Activated CD4-positive, CD25-positive, alpha-beta regulatory T cell treated with anti-CD3 and anti-CD28 coated beads, Interleukin-2, amount 50 U/mL, for 72 hours (primary cell): ENCODE results near the gene EPB41L4A.

Source experiments
- DNase-seq: peaks from one replicate; pipeline ENCODE4 v3.0.0; 2021

Gene EPB41L4A

GRCh38 chr5:112303685-112304084 is 115.4 kb downstream of the EPB41L4A start:
- no peak for DNase-seq

GRCh38 chr5:112294126-112294525 is 125.0 kb downstream of the EPB41L4A start:
- DNase-seq, result no peak

- no peak for DNase-seq
Measured at GRCh38 chr5:112293587-112293986, 125.5 kb downstream of the EPB41L4A start.

DNA sequence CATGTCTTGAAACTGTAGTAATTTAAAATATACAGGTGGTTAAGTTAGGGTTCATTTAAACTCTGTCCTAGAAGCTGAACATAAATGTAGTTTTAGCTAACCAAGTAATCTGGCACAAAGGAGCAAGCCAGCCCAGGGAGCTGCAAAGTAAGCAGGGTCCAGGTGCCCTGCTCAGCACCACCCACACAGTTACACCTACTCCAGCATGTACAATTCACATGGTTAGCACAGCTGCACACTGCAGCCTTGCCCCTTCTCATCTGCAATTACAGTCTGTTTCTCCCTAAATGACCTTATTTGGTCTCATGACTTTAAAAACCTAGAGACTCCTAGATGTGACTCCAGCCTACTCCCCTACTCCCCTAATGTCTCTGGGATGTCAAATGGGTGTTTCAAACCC is 128.4 kb downstream of the EPB41L4A start:
- no peak for DNase-seq

DNA sequence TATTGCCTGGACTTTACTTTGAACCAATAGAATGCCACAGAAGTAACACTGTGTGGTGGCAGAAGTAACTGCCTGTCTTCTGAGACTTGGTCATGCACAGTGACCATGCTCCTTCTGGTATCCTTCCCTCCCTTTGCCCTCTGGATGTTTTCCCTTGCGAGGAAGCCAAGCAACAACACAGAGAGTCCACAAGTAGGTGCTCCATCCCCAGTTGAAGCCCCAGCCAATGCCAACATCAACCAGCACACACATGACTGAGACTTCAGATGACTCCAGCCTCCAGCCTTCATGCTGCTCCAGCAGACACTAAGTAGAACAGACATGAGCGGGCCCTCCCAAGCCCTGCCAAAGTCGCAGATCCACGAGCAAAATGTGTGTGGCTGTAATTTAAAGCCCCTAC is 129.6 kb downstream of the EPB41L4A start:
- no peak for DNase-seq

DNA sequence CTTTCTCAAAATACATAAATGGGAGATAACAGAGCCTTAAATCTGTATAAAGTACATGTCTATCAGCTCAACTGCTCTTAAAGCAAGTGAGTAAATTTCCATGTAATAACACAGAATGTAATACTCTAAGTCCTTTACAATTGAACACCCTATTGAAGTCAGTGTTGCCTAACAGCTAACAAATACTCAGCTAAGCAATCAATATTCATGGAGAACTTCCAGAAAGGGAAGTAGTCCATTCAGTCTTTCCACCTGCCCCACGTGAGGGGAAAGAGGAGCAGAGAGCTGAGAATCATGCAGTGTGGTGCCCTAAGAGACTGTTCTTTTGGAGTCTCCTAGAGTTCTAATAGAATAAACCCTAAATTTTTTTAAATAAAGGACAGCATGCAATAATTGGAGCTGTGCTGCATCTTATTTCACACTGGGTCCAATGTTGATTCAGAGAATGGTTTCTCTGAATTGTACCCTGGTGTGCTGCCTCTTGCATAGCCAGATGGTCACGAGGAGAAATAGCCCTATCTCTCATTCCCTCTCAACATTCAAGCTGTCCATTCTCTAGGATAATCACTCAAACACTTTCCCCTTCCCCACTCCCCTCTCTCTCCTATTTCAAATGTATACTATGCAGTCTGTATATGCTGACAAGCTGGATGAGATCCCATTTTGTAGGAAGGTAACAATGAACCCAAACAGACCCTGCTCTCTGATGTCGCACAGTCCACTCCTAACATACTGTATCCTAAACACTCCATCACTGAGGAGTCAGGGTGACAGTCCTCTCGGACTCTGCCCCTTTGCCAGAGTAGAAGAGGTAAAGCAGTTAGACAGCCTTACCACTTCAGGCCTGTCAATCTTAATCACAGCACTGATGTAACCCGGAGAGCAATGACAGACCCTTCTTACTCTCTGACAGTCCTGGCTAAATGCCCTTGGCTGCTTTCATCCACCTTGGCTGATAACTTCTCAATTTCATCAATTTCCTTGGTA is 134.8 kb downstream of the EPB41L4A start:
- no peak for DNase-seq

GRCh38 chr5:112283034-112283582 is 136.0 kb downstream of the EPB41L4A start:
- no peak for DNase-seq

DNA sequence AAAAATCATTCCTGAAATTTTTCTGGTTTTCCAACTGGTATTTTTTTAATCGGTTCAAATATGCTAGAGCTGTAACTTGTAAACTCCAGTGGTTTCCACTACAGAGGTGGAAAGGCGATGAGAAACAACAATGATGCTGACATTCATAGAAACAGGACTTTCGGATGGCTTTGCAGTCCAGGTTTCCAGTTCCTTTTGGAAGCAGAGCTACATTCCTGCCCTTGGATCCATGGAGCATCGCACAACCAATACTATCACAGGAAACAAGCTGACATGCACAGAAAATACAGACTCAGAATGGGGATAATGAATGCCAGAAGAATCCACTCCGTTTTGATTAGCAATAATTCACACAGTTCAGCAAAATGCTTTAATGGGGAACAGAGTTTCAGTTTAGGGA is 140.0 kb downstream of the EPB41L4A start:
- DNase-seq, result no peak

- DNase-seq, result no peak
Measured at GRCh38 chr5:112276991-112277390, 142.1 kb downstream of the EPB41L4A start.

DNA sequence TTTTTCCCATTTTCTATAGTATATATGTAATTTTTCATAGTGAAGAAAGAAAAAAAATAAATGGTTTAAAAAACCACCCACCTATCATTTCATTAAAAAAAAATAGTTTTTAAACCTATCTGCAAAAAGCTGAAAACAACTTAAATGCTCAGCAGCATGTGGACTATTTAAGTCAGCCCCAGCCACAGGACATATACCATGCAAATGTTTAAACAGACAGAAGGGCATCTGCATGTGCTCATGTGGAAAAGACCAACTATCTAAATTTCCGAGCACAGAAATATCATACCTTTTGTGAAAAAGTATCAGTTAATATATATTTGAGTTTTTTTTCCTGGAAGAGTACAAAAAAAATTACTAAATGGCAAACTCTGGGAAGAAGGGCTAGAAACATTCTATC is 143.4 kb downstream of the EPB41L4A start:
- no peak for DNase-seq

DNA sequence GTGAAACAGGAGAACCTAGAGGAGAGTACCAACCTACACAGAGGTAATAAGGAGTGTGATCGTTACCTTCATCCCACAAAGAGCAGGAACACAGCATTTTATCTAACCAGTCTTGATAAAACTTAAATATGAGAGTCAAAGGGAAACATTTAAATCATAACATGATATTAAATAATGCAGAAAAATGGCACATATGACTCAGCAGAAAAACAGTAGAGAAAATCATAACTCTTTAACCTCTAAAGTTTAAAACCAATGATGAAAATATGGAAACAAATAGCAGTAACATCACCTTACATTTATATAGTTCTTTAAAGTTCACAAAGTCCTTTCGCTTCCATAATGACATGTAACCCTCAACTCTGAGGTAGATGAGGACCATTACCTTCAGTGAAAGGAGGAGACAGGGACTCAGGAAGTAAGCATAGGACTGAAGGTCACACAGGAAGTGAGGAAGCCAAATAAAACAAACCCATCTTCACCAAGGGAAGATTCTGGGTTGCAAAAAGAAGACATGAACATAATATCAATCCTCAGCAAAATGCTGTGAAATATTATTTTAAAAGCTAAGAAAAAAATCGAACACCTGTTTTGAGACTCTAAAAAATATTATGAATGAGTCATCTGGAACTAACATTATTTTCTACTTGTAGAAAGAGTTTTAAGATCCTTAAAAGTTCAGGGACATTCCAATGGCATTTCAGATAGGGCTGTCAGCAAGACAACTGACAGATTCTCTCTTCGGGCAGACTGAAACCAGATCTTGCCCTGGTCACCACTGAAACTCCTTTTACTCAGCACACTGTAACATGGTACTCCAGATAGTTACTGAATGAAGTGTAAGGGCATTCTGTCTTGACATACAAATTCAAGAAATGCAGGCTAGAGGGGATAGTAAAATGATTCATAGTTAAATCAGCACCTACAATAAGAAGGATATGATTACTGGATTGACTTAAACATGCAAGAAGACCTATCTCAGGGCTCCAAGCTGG is 148.5 kb downstream of the EPB41L4A start:
- DNase-seq, result no peak

DNA sequence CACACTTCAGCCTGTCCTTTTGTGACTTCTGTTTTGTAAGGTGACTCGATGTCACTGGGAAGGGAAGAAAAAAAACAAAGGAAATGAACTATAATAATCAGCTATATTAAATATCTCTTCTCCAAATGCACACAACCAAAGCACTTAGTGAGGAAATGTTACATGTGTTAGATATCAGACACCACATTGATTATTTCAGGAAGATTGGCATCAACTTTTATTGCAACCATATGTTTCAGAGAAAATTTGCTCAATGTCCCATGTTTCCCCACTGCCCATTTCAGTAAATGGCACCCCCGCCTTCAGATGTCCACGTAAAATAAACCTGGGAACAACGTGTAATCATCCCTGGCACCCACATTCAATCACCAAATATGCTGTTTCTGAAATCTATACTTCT is 151.8 kb downstream of the EPB41L4A start:
- no peak for DNase-seq

DNA sequence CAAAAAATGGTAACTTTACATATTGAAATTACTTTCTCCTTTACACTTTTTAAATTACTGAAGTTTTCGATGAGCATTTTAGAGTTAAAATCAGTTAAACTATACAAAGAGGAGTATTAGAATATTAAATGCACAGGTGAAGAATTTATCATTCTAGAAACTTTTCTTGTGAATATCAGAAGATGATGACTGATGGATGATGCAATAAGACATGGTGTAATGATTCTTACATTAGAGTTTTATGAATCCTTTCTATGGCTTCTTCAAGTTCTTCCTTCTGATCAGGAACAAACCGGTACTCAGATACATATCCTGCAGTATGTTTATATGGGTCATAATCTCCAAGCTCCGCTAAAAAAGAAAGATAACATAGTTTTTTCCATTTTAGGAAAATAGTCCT is 154.4 kb downstream of the EPB41L4A start:
- DNase-seq, result no peak

- DNase-seq, result no peak
Measured at GRCh38 chr5:112264151-112264550, 154.9 kb downstream of the EPB41L4A start.

- no peak for DNase-seq
Measured at GRCh38 chr5:112263469-112263868, 155.6 kb downstream of the EPB41L4A start.

- no peak for DNase-seq
Measured at GRCh38 chr5:112258571-112258970, 160.5 kb downstream of the EPB41L4A start.

GRCh38 chr5:112257976-112258375 is 161.1 kb downstream of the EPB41L4A start:
- no peak for DNase-seq

GRCh38 chr5:112257005-112257404 is 162.1 kb downstream of the EPB41L4A start:
- no peak for DNase-seq

GRCh38 chr5:112254303-112254702 is 164.8 kb downstream of the EPB41L4A start:
- no peak for DNase-seq

DNA sequence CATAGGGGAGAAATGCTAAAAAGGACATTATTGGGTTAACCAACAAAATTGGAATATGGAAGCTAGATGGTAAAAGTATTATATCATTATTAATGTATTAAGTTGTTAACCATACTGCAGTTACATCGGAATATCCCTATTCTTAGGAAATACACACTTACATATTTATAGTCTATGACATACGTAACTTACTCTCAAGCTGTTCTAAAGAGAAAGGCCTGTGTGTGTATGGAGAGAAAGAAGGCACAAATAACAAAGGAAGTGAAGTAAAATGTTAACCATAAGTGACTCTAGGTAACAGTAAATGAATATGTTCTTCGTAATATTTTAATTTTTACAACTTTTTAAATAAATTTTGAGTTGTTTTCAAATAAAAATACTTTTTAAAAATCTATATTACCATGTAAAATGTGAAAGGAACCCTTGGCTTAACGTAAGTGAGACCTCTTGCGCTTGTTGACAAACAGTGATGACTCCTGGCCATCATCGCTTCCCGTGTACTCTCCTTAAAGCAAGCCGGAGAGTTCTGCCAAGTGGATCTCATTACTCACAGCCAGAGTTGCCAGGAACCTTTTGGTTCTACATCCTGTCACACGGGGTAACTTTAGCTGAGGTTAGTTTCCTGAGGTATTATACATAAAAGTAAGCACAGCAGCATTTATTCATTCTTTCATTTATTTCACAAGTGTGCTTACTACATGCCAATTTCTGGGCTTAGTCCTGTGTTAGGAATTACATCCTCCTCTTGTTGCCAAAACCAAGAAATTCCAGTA is 165.4 kb downstream of the EPB41L4A start:
- DNase-seq, result no peak

- no peak for DNase-seq
Measured at GRCh38 chr5:112250551-112250950, 168.5 kb downstream of the EPB41L4A start.

DNA sequence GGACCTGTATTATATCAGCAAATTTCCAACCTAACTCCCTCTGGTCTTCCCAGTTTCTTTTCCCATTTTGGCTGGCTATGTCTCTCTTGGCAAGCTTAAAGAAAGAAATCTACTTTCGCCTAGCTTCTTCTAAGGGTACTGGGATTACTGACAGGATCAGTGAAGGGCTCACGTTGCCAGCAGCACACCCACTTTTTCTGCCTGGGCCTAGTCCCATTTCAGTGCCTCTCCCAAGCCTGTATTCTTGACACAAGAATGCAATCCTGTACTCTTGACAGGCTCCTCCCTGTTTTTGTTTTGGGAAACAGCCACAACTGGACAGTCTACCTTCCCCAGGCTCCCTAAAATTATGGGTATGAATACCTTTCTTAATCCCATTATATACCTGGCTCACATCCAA is 170.5 kb downstream of the EPB41L4A start:
- DNase-seq, result no peak
